ENCODE data around the gene KRR1. TPM values are rescaled to one million over a fixed set of nuclear protein-coding genes. Genes with fewer than 3 reads are reported as not detected.

The KRR1 gene
- total and polyA plus RNA-seq, 5 donors from 2014 or later: 47.9 to 113 (median 60.6) TPM

Other genes starting within 250 kb of the KRR1 start
- 5.1 TPM for gene CAPS2, start 181.3 kb downstream of the KRR1 start, total RNA-seq
- 1 to 10 TPM; 1.5 to 2.8 (median 2.4) TPM for gene CAPS2, start 181.3 kb downstream of the KRR1 start, polyA plus RNA-seq
- gene GLIPR1L1, start 176.9 kb downstream of the KRR1 start, total RNA-seq: not detected
- not detected for gene GLIPR1L1, start 176.9 kb downstream of the KRR1 start, polyA plus RNA-seq
- 0.27 TPM for gene GLIPR1L2, start 120.5 kb downstream of the KRR1 start, total RNA-seq
- gene GLIPR1L2, start 120.5 kb downstream of the KRR1 start, polyA plus RNA-seq: 1 to 10 TPM in 2 of 4 donors, under 1 TPM in 1, not detected in 1; 0.54 to 2.2 (median 1.7) TPM
- 91.4 TPM for gene GLIPR1, start 30.9 kb downstream of the KRR1 start, total RNA-seq
- gene GLIPR1, start 30.9 kb downstream of the KRR1 start, polyA plus RNA-seq: 100 to 1,000 TPM; 127 to 207 (median 173) TPM